ENCODE results near the gene IQCN. TPM values are rescaled to one million over a fixed set of nuclear protein-coding genes. Genes with fewer than 3 reads are reported as not detected.

The IQCN gene
- total RNA-seq, 4 donors from 2014 or later: 1.0 to 41.1 (median 3.0) TPM

DNA sequence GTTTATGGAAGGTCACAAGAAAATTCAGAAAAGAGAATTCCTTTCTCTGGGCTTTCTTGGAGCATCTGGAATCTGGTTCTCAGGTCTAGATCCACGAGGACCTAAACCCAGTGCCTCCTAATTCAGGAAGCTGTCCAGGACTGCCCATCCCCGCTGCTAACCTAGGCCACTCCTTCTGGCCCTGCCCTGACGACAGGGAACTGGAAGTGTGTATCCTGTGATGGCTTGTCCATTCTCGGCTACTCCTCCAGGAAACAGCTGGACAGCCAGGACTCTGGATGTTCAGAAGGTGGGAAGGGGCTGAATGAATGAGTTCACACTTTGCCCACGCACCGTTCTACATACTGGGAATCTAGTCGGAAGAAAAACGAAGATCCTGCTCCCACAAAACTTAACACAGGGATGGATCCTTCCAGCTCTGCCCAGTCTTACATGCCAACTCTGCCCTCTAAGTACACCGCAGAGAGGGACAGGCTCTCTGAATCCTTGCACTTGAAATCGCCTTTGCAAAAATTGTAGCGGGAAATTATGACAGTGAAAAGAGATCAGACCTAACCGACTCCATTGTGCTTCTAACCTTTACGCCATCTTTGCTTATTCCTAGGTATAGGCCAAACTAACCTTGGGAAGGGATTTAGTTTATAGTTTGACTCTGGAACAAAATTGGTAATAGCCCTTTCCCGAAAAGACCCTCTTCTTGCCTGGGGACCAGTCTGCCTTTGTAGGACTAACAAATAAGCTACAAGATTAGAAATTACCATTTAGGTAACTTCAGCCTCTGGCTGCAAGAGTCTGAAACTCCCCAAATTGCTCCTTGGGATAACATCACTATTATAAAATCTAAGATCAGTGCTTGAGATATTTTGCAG lies 46.8 kb upstream of the IQCN start:
- H3K4me3 ChIP-seq: no peak overlapping the region
- no peaks in the 10 kb centered on the region for H3K9me3 ChIP-seq
- H3K27ac ChIP-seq: peak overlapping the region in 1 of 2 donors; percentile 78
- H3K27me3 ChIP-seq: no peaks in the 10 kb centered on the region
- TF ChIP-seq, protein P1, sequence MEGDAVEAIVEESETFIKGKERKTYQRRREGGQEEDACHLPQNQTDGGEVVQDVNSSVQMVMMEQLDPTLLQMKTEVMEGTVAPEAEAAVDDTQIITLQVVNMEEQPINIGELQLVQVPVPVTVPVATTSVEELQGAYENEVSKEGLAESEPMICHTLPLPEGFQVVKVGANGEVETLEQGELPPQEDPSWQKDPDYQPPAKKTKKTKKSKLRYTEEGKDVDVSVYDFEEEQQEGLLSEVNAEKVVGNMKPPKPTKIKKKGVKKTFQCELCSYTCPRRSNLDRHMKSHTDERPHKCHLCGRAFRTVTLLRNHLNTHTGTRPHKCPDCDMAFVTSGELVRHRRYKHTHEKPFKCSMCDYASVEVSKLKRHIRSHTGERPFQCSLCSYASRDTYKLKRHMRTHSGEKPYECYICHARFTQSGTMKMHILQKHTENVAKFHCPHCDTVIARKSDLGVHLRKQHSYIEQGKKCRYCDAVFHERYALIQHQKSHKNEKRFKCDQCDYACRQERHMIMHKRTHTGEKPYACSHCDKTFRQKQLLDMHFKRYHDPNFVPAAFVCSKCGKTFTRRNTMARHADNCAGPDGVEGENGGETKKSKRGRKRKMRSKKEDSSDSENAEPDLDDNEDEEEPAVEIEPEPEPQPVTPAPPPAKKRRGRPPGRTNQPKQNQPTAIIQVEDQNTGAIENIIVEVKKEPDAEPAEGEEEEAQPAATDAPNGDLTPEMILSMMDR (IDR thresholded peaks at IDR 0.05): no peak
- TF ChIP-seq POLR2A (IDR thresholded peaks at IDR 0.05): no peak
- intact Hi-C loops (cut with DNase I; ENCODE audit: low total_unique reads): loop anchor here (5.0 kb wide), 1 partner anchor 44 kb away; no protein-coding TSS in a partner anchor
- DNase-seq: no peak
- peaks cover 0 to 10% of the 10 kb centered on the region in 2 donors for H3K4me1 ChIP-seq
- H3K36me3 ChIP-seq: no peaks in the 10 kb centered on the region

DNA sequence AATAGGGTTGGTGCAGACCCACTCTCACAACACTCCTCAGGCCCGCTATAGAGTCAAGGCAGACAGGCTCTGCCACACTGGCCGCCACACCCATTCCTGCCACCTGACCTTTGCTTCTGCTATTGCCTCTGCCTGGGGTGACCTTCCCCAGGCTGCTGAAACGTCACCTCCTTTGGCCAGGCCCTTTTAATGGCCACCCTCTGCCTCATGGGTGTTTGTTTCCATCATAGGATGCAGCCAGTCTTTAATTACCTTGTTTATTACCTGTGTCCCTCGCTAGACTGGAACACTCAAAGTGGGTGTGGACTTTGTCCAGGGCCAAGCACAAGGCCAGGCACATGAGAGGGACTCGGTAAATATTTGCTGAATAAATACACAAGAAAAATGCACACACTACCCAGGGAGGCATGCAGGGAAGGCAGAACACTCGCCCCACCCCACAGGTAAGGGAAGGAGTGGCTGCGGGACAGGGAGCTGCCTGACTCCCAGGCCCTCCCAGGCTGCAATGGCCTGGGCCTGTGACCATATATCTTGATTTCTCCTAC lies 45.4 kb upstream of the IQCN start:
- intact Hi-C loops (cut with DNase I; ENCODE audit: low total_unique reads): loop anchor here (5.0 kb wide), 1 partner anchor 42 kb away; no protein-coding TSS in a partner anchor
- no peak for DNase-seq
- Histone ChIP-seq H3K27ac (peak overlapping the region in 1 of 2 donors; percentile 60), H3K9me3 (no peaks in the 10 kb centered on the region), H3K27me3 (no peaks in the 10 kb centered on the region), H3K36me3 (no peaks in the 10 kb centered on the region), H3K4me3 (no peak overlapping the region), H3K4me1 (peaks cover 0 to 10% of the 10 kb centered on the region in 2 donors)
- TF ChIP-seq, protein P1 (IDR thresholded peaks at IDR 0.05): no peak
- TF ChIP-seq POLR2A (IDR thresholded peaks at IDR 0.05): no peak

DNA sequence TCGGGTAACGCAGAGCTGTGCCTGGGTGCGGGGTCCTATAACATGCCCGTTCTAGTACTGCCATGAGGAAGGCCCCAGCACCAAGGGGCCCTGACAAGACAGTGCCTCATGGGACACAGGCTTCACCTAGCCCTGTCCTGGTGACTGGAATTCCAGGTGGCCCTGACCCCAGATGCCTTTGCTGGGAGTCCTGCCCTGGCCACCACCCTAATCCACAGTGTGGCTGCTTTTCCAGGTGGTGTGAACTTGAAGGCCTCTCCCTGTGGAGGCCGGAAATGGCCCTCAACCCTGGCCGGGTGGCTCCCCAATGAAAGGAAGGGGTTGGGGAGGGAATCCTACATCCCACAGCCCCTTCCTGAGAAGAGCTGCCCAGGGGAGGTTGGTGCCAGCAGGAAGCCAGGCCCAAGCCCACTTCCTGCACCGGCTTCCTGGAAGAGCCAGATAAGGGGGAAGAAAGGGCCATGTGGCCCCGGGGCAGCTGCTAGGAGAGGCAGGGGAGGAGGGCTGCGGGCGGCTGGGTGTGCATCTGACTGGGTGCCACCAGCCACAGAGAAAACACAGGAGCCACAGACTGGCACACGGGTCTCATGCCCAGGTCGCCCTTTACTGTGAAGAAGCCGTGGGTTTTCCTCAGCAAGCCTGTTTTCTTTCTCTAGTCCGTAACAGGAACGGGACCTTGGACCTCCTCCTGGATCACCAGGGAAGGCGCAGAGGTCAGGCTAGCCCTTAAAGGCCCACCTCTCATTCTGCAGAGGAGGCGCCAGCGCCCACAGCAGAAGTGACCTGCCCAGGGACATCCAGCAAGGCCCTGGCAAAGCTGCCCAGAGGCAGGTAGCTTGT lies 43.9 kb upstream of the IQCN start:
- Histone ChIP-seq H3K4me3 (no peak overlapping the region), H3K27me3 (no peaks in the 10 kb centered on the region), H3K36me3 (no peaks in the 10 kb centered on the region), H3K9me3 (no peaks in the 10 kb centered on the region), H3K27ac (peak overlapping the region; percentile 58 to 60), H3K4me1 (peaks cover 0 to 10% of the 10 kb centered on the region in 2 donors)
- intact Hi-C loops (cut with DNase I; ENCODE audit: low total_unique reads): no loop called here
- TF ChIP-seq POLR2A (IDR thresholded peaks at IDR 0.05): no peak
- TF ChIP-seq, protein P1 (IDR thresholded peaks at IDR 0.05): no peak
- DNase-seq: no peak

DNA sequence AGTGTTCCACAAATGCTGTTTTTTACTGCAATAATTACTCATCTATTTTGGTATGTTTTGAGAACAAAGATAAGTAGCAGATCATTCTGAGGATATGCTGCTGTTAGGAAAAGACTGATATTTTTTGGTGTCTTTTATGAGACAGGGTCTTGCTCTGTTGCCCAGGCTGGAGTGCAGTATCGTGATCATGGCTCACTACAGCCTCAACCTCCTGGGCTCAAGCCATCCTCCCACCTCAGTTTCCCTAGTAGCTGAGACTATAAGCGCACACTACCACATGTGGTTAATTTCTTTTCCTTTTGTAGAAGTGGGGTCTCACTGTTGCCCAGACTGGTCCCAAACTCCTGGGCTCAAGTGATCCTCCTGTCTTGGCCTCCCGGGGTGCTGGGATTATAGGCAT lies 39.1 kb upstream of the IQCN start:
- DNase-seq: no peak
- H3K4me3 ChIP-seq: no peak overlapping the region
- no peaks in the 10 kb centered on the region for H3K27me3 ChIP-seq
- TF ChIP-seq, protein P1 (IDR thresholded peaks at IDR 0.05): no peak
- no peak for TF ChIP-seq POLR2A (IDR thresholded peaks at IDR 0.05)
- intact Hi-C loops (cut with DNase I; ENCODE audit: low total_unique reads): no loop called here
- H3K36me3 ChIP-seq: no peaks in the 10 kb centered on the region
- H3K4me1 ChIP-seq: no peaks in the 10 kb centered on the region
- H3K27ac ChIP-seq: no peak overlapping the region
- H3K9me3 ChIP-seq: no peaks in the 10 kb centered on the region

Measured in uterus (tissue), 4 donors.